Chondrocyte (in vitro differentiated cells): ENCODE results near the gene XAGE2. TPM values are rescaled to one million over a fixed set of nuclear protein-coding genes. Genes with fewer than 3 reads are reported as not detected.
A peak's percentile ranks its signal among the peaks of the same experiment; 100 is the strongest.
"Not testable (repeated sequence)": the region's sequence is repeated elsewhere in the genome, so short reads cannot be mapped to it uniquely, and the experiment has no call there.

Experiments used
- DNase-seq: peaks from one replicate; pipeline ENCODE4 v3.0.0; 2021; ENCODE audit warnings: mixed read lengths, low spot score
- H3K27ac Mint-ChIP-seq: one replicate; pipeline ENCODE4 v1.8.0; 2021; ENCODE audit warnings: mild to moderate bottlenecking, moderate library complexity, mixed read lengths; ENCODE audit not compliant: unreplicated experiment
- H3K27me3 Mint-ChIP-seq: 2 replicates; pipeline ENCODE4 v1.8.0; 2021; ENCODE audit warnings: low read depth, mixed read lengths
- H3K36me3 Mint-ChIP-seq: 2 replicates; pipeline ENCODE4 v1.8.0; 2021; ENCODE audit warnings: low read depth, mixed read lengths
- H3K4me1 Mint-ChIP-seq: 2 replicates; pipeline ENCODE4 v1.8.0; 2021; ENCODE audit warnings: low read depth, mild to moderate bottlenecking, mixed read lengths
- H3K4me3 Mint-ChIP-seq: one replicate; pipeline ENCODE4 v1.8.0; 2021; ENCODE audit warnings: mild to moderate bottlenecking, moderate library complexity, mixed read lengths; ENCODE audit not compliant: unreplicated experiment
- H3K9me3 Mint-ChIP-seq: 2 replicates; pipeline ENCODE4 v1.8.0; 2021; ENCODE audit warnings: low read depth, mixed read lengths
- CTCF ChIP-seq: fragments of 200-600 bp; sonication (generic); IDR thresholded peaks from 2 replicates; pipeline ENCODE4 v1.5.0; 2021; ENCODE audit warnings: antibody characterized with exemption, mild to moderate bottlenecking, moderate library complexity
- long read RNA-seq: library from polyadenylated mRNA; stranded (forward); transcript quantifications from one replicate; pipeline ENCODE4 v2.0.0, GENCODE V29; 2021
- total RNA-seq: library from RNA; stranded (reverse); gene quantifications from 3 replicates; pipeline ENCODE4 v1.2.1, GENCODE V29; 2021

The XAGE2 gene
- total RNA-seq: not detected in 3 replicates
- long read RNA-seq: 0 reads

GRCh38 chrX:52368368-52369055 lies at the start of gene XAGE2:
Gene XAGE2, plus strand, starts transcription at chrX:52369021. Its CDS starts 994 bp downstream, at chrX:52370015.
- Mint-ChIP-seq H3K27ac (no peak within 1 kb of the TSS), H3K4me3 (no peak within 1 kb of the TSS), H3K4me1 (no peaks in the 10 kb centered on the region), H3K9me3 (peaks cover 7% of the 10 kb centered on the region), H3K36me3 (no peaks in the 10 kb centered on the region), H3K27me3 (no peaks in the 10 kb centered on the region)
- DNase-seq: no peak
- no peak for TF ChIP-seq CTCF

GRCh38 chrX:52337410-52337809 lies 31.4 kb upstream of the XAGE2 start:
- Mint-ChIP-seq H3K27ac (peak overlapping the region; percentile 12), H3K9me3 (peaks cover 28% of the 10 kb centered on the region), H3K4me3 (no peak overlapping the region), H3K36me3 (no peaks in the 10 kb centered on the region), H3K4me1 (no peaks in the 10 kb centered on the region), H3K27me3 (no peaks in the 10 kb centered on the region)
- no peak for DNase-seq
- TF ChIP-seq CTCF: no peak

GRCh38 chrX:52341493-52341892 lies 27.3 kb upstream of the XAGE2 start:
- DNase-seq: no peak
- Mint-ChIP-seq H3K27ac (no peak overlapping the region), H3K4me3 (no peak overlapping the region), H3K4me1 (no peaks in the 10 kb centered on the region), H3K36me3 (no peaks in the 10 kb centered on the region), H3K9me3 (peaks cover 10% of the 10 kb centered on the region), H3K27me3 (no peaks in the 10 kb centered on the region)
- no peak for TF ChIP-seq CTCF

GRCh38 chrX:52343131-52343530 lies 25.7 kb upstream of the XAGE2 start:
- not testable (repeated sequence) for DNase-seq, H3K27me3 Mint-ChIP-seq, H3K36me3 Mint-ChIP-seq, H3K27ac Mint-ChIP-seq, H3K4me1 Mint-ChIP-seq, H3K4me3 Mint-ChIP-seq
- H3K9me3 Mint-ChIP-seq: peaks cover 12% of the 10 kb centered on the region

GRCh38 chrX:52345402-52345801 lies 23.4 kb upstream of the XAGE2 start:
- not testable (repeated sequence) for H3K4me1 Mint-ChIP-seq, H3K27ac Mint-ChIP-seq, DNase-seq, H3K4me3 Mint-ChIP-seq, H3K27me3 Mint-ChIP-seq, H3K9me3 Mint-ChIP-seq, H3K36me3 Mint-ChIP-seq
- peak; percentile 69 for TF ChIP-seq CTCF
